K562 (cell line): Measurements from ENCODE around the gene FRMD5. TPM values are rescaled to one million over a fixed set of nuclear protein-coding genes. Genes with fewer than 3 reads are reported as not detected.

Experiments
- BHLHE40 ChIP-seq: IDR thresholded peaks from 2 replicates; pipeline ENCODE4 v1.6.1; 2011; ENCODE audit warnings: low read length, improper control_type of control experiment
- CHD4 ChIP-seq: fragments of 200-600 bp; sonication (generic); IDR thresholded peaks from 3 replicates; pipeline ENCODE4 v1.6.1; 2012; ENCODE audit warnings: low read depth, mild to moderate bottlenecking, mixed read lengths, low read length, inconsistent platforms; ENCODE audit not compliant: insufficient read depth, insufficient replicate concordance, poor library complexity, severe bottlenecking
- COPS2 ChIP-seq: fragments of 450-650 bp; conservative IDR thresholded peaks from 2 replicates; pipeline ENCODE4 v1.6.1; 2016; ENCODE audit warnings: mild to moderate bottlenecking, moderate library complexity
- DEAF1 ChIP-seq: fragments of 450-650 bp; formaldehyde crosslinking; IDR thresholded peaks from 2 replicates; pipeline ENCODE4 v1.4.0; 2020; ENCODE audit warnings: mild to moderate bottlenecking, moderate library complexity
- FOXJ3 ChIP-seq: sonication (generic); formaldehyde crosslinking; IDR thresholded peaks from 2 replicates; pipeline ENCODE4 v1.4.0; 2020; ENCODE audit warnings: mild to moderate bottlenecking, missing genetic modification reagents
- HDAC3 ChIP-seq: fragments of 450-650 bp; IDR thresholded peaks from 2 replicates; pipeline ENCODE4 v1.6.1; 2018; ENCODE audit warnings: borderline replicate concordance, mild to moderate bottlenecking, moderate library complexity; ENCODE audit not compliant: partially characterized antibody
- HMGN3 ChIP-seq: IDR thresholded peaks from 2 replicates; pipeline ENCODE4 v1.6.1; 2011; ENCODE audit warnings: borderline replicate concordance, low read depth, mild to moderate bottlenecking, mixed read lengths, low read length; ENCODE audit not compliant: insufficient read length; ENCODE audit errors: extremely low read depth
- STAG1 ChIP-seq: sonication (generic); formaldehyde crosslinking; IDR thresholded peaks from 2 replicates; pipeline ENCODE4 v1.5.0; 2020; ENCODE audit warnings: missing genetic modification reagents, borderline replicate concordance
- TARDBP ChIP-seq: fragments of 450-650 bp; IDR thresholded peaks from 2 replicates; pipeline ENCODE4 v1.6.1; 2016
- YY1 ChIP-seq, 3 experiments: IDR thresholded peaks; 2 replicates each; pipeline ENCODE4 v1.6.1; 2011; ENCODE audit warnings: low read length in 2 of 3, mild to moderate bottlenecking in 2 of 3, moderate library complexity in 2 of 3, borderline replicate concordance in 1 of 3, control low read depth in 1 of 3, low read depth in 1 of 3; ENCODE audit not compliant: insufficient read depth in 3 of 3, insufficient replicate concordance in 2 of 3, control insufficient read depth in 1 of 3, insufficient read length in 1 of 3; ENCODE audit errors: extremely low read depth in 1 of 3
- ZBTB1 ChIP-seq: sonication (generic); formaldehyde crosslinking; IDR thresholded peaks from 2 replicates; pipeline ENCODE4 v1.8.1; 2023; ENCODE audit warnings: missing genetic modification reagents, low read depth, mild to moderate bottlenecking, borderline replicate concordance
- ZBTB26 ChIP-seq: fragments of 450-650 bp; formaldehyde crosslinking; IDR thresholded peaks from 2 replicates; pipeline ENCODE4 v1.4.0; 2022; ENCODE audit warnings: missing genetic modification characterization
- ZNF407 ChIP-seq: fragments of 450-650 bp; IDR thresholded peaks from 2 replicates; pipeline ENCODE4 v1.6.1; 2016; ENCODE audit warnings: low read depth
- ZNF586 ChIP-seq: fragments of 450-650 bp; formaldehyde crosslinking; conservative IDR thresholded peaks from 2 replicates; pipeline ENCODE4 v1.4.0; 2020; ENCODE audit warnings: mild to moderate bottlenecking, moderate library complexity
- polyA plus RNA-seq, 8 experiments: library from polyadenylated mRNA; depleted of rRNA in 4 of 8; stranded (reverse) in 5 of 8; unstranded in 3 of 8; fragments of >200 nt; fragmentation: Nextera tagmentation in 2 of 8; fragmentation: Illumina TruSeq in 1 of 8; extraction: Ambion mirVana in 2 of 8; extraction: Trizol in 1 of 8; gene quantifications; 2 replicates each; pipeline versions ENCODE4 v1.2.1 to v1.2.3, GENCODE V29; 2011 to 2014; ENCODE audit warnings: inconsistent platforms in 1 of 8, missing spikeins in 1 of 8
- total RNA-seq, 7 experiments: library from RNA; depleted of rRNA in 6 of 7; stranded (reverse); fragments of >200 nt in 6 of 7; fragmentation: Illumina TruSeq in 2 of 7; extraction: Trizol in 2 of 7; gene quantifications; 2 replicates each; pipeline versions ENCODE4 v1.2.1 to v1.2.3, GENCODE V29; 2011 to 2021; ENCODE audit warnings: low replicate concordance in 1 of 7

Gene FRMD5
- total and polyA plus RNA-seq, 9 of the 15 experiments (the other 6 are each of a cell fraction or from before 2014, with no cell fraction given), result 0.13 to 0.38 TPM; not detected in 7

- TF ChIP-seq ZNF407 (no peak), HDAC3 (no peak), DEAF1 (CRISPR knock-in tag) (peak; percentile 76), BHLHE40 (0 out of 2 replicates have a peak, but pooled peaks have one; percentile 5), YY1 (IDR thresholded peaks at IDR 0.05; ENCODE audit: borderline replicate concordance in 1 of 3, control insufficient read depth in 1 of 3, extremely low read depth in 1 of 3, insufficient read depth in 3 of 3, insufficient read length in 1 of 3, insufficient replicate concordance in 2 of 3, low read depth in 1 of 3, low read length in 2 of 3) (peak in 1 of 3 experiments; percentile 24), CHD4 (no peak), ZBTB1 (CRISPR knock-in tag) (no peak), HMGN3 (no peak), COPS2 (no peak), ZBTB26 (no peak), STAG1 (peak; percentile 78; the same call in 1 of the 2 replicates), TARDBP (no peak), FOXJ3 (CRISPR knock-in tag) (no peak), ZNF586 (CRISPR knock-in tag) (no peak)
These were observed 291.2 kb downstream of the FRMD5 start (continued) for GRCh38 chr15:43903864-43904290.
